Activated B cell treated with CpG ODN at 0.5 μM for 24 hours (primary cell): ENCODE results near the gene ENG. TPM values are rescaled to one million over a fixed set of nuclear protein-coding genes. Genes with fewer than 3 reads are reported as not detected.

ENCODE experiments used
- ATAC-seq: fragments of 200-7000 bp; cut with Tn5 transposase; one replicate; pipeline ENCODE4 v1.10.0; 2021; ENCODE audit warnings: low read depth, mild to moderate bottlenecking, moderate library complexity
- CTCF ChIA-PET: fragments of 350-600 bp; sonication (Branson Sonifier 250); formaldehyde crosslinking; loops from one replicate; lab custom pipeline; 2021; ENCODE audit warnings: antibody characterized with exemption; lab: Charles Lee
- POLR2A ChIA-PET: fragments of 350-600 bp; sonication (Branson Sonifier 250); formaldehyde crosslinking; loops from one replicate; lab custom pipeline; 2021; ENCODE audit warnings: antibody characterized with exemption; lab: Charles Lee
- DNase-seq: peaks from one replicate; pipeline ENCODE4 v3.0.0; 2022
- H3K27ac Mint-ChIP-seq: one replicate; pipeline ENCODE4 v1.8.0; 2020; ENCODE audit warnings: mixed read lengths
- H3K27me3 Mint-ChIP-seq: one replicate; pipeline ENCODE4 v1.8.0; 2021; ENCODE audit warnings: mixed read lengths
- H3K36me3 Mint-ChIP-seq: one replicate; pipeline ENCODE4 v1.8.0; 2021; ENCODE audit warnings: low read depth, mixed read lengths
- H3K4me1 Mint-ChIP-seq: one replicate; pipeline ENCODE4 v1.8.0; 2021; ENCODE audit warnings: mixed read lengths
- H3K4me3 Mint-ChIP-seq: one replicate; pipeline ENCODE4 v1.8.0; 2020; ENCODE audit warnings: mild to moderate bottlenecking, mixed read lengths
- H3K9me3 Mint-ChIP-seq: one replicate; pipeline ENCODE4 v1.8.0; 2020; ENCODE audit warnings: mixed read lengths
- CTCF ChIP-seq: fragments of 200-600 bp; IDR thresholded peaks from one replicate; pipeline ENCODE4 v1.8.0; 2022; ENCODE audit warnings: antibody characterized with exemption, mild to moderate bottlenecking
- intact Hi-C: fragments of 100-400 bp; cut with micrococcal nuclease; formaldehyde crosslinking; loops from one replicate; pipeline ENCODE4 v1.15.1; 2024
- total RNA-seq: library from RNA; stranded (reverse); gene quantifications from 2 replicates; pipeline ENCODE4 v1.2.3, GENCODE V29; 2022

ENG gene
- total RNA-seq, 1 donor from 2014 or later: 6.1 TPM

- H3K27ac Mint-ChIP-seq: no peak overlapping the region
- ChIA-PET POLR2A (interaction anchor here (0.6 to 1.1 kb wide), 2 partner anchors 48 to 58 kb away, joined by 3 to 6 read pairs; partner anchors contain the start of gene FPGS), CTCF (no interaction called here)
- no peak overlapping the region for H3K4me3 Mint-ChIP-seq
- no peak for TF ChIP-seq CTCF
- ATAC-seq: no peak
- no peaks in the 10 kb centered on the region for H3K27me3 Mint-ChIP-seq
- peaks cover 9% of the 10 kb centered on the region for H3K36me3 Mint-ChIP-seq
- intact Hi-C loops: no loop called here
- H3K9me3 Mint-ChIP-seq: peaks cover 11% of the 10 kb centered on the region
- DNase-seq: no peak
- H3K4me1 Mint-ChIP-seq: peaks cover 22% of the 10 kb centered on the region
Measured at GRCh38 chr9:127850286-127850830, 4.1 kb downstream of the ENG start.

GRCh38 chr9:127848756-127849504, 5.5 kb downstream of the ENG start:
- peaks cover 11% of the 10 kb centered on the region for H3K9me3 Mint-ChIP-seq
- no peak for TF ChIP-seq CTCF
- no peak overlapping the region for H3K27ac Mint-ChIP-seq
- H3K4me3 Mint-ChIP-seq: no peak overlapping the region
- peaks cover 16% of the 10 kb centered on the region for H3K4me1 Mint-ChIP-seq
- CTCF ChIA-PET: no interaction called here
- DNase-seq (no peak), ATAC-seq (no peak)
- no peaks in the 10 kb centered on the region for H3K27me3 Mint-ChIP-seq
- peaks cover 9% of the 10 kb centered on the region for H3K36me3 Mint-ChIP-seq
- POLR2A ChIA-PET: no interaction called here
- intact Hi-C loops: no loop called here

- Mint-ChIP-seq H3K27ac (no peak overlapping the region), H3K4me3 (no peak overlapping the region), H3K27me3 (no peaks in the 10 kb centered on the region), H3K9me3 (peaks cover 11% of the 10 kb centered on the region), H3K36me3 (peaks cover 9% of the 10 kb centered on the region), H3K4me1 (peaks cover 8% of the 10 kb centered on the region)
- ChIA-PET CTCF (no interaction called here), POLR2A (no interaction called here)
- DNase-seq: no peak
- TF ChIP-seq CTCF: no peak
- intact Hi-C loops: no loop called here
- no peak for ATAC-seq
Measured at GRCh38 chr9:127847833-127848755, 6.4 kb downstream of the ENG start.

GRCh38 chr9:127847178-127847510, 7.3 kb downstream of the ENG start:
- H3K9me3 Mint-ChIP-seq: peaks cover 11% of the 10 kb centered on the region
- H3K36me3 Mint-ChIP-seq: peaks cover 9% of the 10 kb centered on the region
- intact Hi-C loops: no loop called here
- peaks cover 3% of the 10 kb centered on the region for H3K4me1 Mint-ChIP-seq
- no peak overlapping the region for H3K4me3 Mint-ChIP-seq
- H3K27me3 Mint-ChIP-seq: no peaks in the 10 kb centered on the region
- CTCF ChIA-PET: no interaction called here
- no peak for DNase-seq
- POLR2A ChIA-PET: no interaction called here
- no peak for TF ChIP-seq CTCF
- no peak for ATAC-seq
- H3K27ac Mint-ChIP-seq: no peak overlapping the region
